Epithelial cell of esophagus (primary cell): ENCODE results near the gene GABBR2.

ENCODE experiments used
- DNase-seq: peaks from one replicate; pipeline ENCODE4 v3.0.0; 2010; ENCODE audit warnings: low read depth
- H3K4me3 ChIP-seq: 2 replicates; pipeline ENCODE4 v1.5.1; 2011; ENCODE audit warnings: mild to moderate bottlenecking, low read length, control low read depth
- TF ChIP-seq, protein P1 (sequence below): IDR thresholded peaks from 2 replicates; pipeline ENCODE4 v1.5.1; 2011; ENCODE audit warnings: low read depth, mild to moderate bottlenecking, low read length, control low read depth, inconsistent platforms; ENCODE audit not compliant: insufficient read depth; ENCODE audit errors: missing control alignments

The GABBR2 gene

DNA sequence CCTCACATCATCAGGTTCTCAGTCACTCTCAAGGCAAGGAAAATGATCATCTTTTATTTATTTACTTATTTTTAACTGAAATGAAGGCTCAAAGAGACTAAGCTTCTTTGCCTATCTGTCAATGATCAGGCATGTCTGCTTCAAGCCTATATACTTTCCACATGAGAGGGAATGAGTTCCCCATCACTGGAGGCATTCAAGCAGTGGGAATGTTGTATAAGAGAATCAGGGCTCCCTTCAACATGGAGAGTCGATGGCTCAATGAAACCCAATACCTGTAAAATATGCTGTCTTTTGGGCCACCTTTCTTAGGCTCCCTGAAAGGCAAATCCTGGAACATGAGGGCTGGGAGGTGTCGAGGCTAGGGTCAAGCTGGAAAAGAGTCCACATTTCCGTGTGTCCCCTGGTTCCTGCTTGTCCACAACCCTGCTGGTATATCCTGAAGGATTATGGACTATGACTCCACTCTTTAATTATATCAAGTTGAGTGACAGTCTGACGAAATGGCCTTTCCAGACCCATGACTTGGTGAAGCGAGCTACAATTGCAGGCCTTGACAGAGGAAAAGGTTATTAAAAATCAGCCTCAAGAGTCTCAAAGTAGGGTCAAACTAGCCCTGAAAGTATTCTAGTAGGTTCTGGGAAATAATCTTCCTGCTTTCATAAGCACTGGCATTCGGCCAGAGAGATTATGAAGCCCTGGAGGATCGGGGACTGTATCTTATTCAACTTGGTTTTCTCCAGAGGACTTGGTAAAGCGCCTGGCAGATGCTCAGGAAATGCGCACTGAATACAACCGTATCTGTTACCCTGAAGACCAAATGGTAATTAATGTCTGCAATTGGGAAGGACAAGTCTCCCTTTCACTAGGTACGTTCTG is 307.4 kb downstream of the GABBR2 start:
- DNase-seq, result no peak
- H3K4me3 ChIP-seq, result no peak overlapping the region
- TF ChIP-seq, protein P1, sequence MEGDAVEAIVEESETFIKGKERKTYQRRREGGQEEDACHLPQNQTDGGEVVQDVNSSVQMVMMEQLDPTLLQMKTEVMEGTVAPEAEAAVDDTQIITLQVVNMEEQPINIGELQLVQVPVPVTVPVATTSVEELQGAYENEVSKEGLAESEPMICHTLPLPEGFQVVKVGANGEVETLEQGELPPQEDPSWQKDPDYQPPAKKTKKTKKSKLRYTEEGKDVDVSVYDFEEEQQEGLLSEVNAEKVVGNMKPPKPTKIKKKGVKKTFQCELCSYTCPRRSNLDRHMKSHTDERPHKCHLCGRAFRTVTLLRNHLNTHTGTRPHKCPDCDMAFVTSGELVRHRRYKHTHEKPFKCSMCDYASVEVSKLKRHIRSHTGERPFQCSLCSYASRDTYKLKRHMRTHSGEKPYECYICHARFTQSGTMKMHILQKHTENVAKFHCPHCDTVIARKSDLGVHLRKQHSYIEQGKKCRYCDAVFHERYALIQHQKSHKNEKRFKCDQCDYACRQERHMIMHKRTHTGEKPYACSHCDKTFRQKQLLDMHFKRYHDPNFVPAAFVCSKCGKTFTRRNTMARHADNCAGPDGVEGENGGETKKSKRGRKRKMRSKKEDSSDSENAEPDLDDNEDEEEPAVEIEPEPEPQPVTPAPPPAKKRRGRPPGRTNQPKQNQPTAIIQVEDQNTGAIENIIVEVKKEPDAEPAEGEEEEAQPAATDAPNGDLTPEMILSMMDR, result no peak

GRCh38 chr9:98399950-98400683 is 308.6 kb downstream of the GABBR2 start:
- peak; percentile 68 for DNase-seq
- H3K4me3 ChIP-seq, result no peak overlapping the region
- TF ChIP-seq, protein P1, result no peak

- H3K4me3 ChIP-seq, result no peak overlapping the region
- no peak for DNase-seq
- TF ChIP-seq, protein P1, result no peak
Observed at GRCh38 chr9:98396656-98397055, 312.1 kb downstream of the GABBR2 start.

DNA sequence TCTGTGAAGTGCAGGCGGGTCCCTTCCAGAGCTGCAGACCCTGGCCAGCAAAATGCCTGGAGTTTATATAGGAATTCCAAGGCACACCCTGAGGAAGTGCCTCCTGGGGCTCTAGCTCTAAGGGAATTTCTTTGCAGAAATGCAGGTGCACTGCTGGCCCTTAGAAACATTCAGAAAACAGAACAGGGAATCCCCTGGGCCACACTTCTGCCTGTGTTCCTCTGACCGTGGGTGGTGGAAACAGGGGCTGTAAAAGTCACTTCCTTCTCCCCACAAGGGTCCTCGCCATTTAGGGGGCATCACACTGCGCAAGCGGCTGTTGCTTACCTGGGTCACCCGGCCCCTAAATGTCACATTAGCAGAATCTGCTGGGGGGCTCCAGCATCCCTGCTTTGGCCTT is 312.5 kb downstream of the GABBR2 start:
- no peak for DNase-seq
- TF ChIP-seq, protein P1, result no peak
- H3K4me3 ChIP-seq, result no peak overlapping the region

DNA sequence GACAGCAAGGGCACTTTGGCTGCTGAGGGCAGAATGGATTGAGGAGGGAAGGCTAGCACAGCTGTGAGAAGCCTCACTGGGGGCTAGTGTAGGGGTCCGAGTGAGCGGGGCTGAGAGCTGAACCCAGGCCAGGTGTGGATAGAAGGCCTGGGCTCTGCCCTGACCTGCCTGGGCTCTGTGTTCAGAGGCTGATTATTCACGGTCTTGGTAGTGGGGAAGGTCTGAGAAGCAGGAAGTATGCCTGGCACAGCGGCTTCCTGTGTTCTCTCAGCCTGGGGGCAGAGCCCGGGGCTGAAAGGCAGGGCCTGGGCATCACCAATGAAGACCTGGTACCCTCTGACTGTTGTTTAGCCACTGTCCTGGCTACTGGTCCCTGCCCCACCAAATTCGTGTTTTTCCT is 316.9 kb downstream of the GABBR2 start:
- no peak overlapping the region for H3K4me3 ChIP-seq
- peak; percentile 63 for DNase-seq
- TF ChIP-seq, protein P1, result no peak

DNA sequence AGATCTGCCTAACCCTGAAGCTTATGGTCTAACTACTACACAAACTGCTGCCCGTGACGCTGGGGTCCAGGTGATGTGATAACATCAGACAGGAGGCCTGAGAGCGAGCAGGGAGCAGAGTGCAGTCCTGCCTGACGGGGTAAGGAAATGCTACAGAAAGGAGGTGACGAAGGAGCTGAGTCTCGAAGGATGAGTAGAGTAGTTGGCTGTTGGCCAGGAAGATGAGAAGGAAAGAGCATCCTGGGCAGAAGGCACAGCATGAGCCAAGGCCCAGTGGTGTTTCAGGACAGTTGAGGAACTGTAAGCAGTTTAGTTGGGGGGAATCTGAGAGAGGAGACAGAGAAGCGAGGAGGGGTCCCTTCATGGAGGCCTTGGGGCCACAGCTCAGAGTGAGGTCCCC is 317.3 kb downstream of the GABBR2 start:
- peak; percentile 84 for DNase-seq
- TF ChIP-seq, protein P1, result no peak
- no peak overlapping the region for H3K4me3 ChIP-seq
